Measurements from ENCODE around the gene TMEM169.

GRCh38 chr2:216119146-216119545, 37.4 kb downstream of the TMEM169 start:
- no peak for TF ChIP-seq CTCF (IDR thresholded peaks at IDR 0.05; ENCODE audit: insufficient read depth, low read depth, low read length)
- no peak for TF ChIP-seq EZH2 (IDR thresholded peaks at IDR 0.05; ENCODE audit: insufficient read depth, low read length)
